H1 (cell line): ENCODE measurements around the gene TSC22D1. TPM values are rescaled to one million over a fixed set of nuclear protein-coding genes. Genes with fewer than 3 reads are reported as not detected.

ENCODE experiments used
- CHD7 ChIP-seq: fragments of 300-600 bp; sonication (generic); IDR thresholded peaks from 2 replicates; pipeline ENCODE4 v1.7.1; 2012; ENCODE audit warnings: low read length, moderate library complexity, mild to moderate bottlenecking, inconsistent platforms; ENCODE audit not compliant: insufficient replicate concordance
- TAF1 ChIP-seq: IDR thresholded peaks from 2 replicates; pipeline ENCODE4 v1.6.1; 2011; ENCODE audit warnings: mild to moderate bottlenecking, low read depth, low read length
- polyA plus RNA-seq, 7 experiments: library from polyadenylated mRNA; depleted of rRNA in 3 of 7; stranded (reverse) in 5 of 7; unstranded in 2 of 7; fragments of >200 nt in 5 of 7; fragments of 200-250 nt in 2 of 7; gene quantifications; 1 replicate in 5 of 7; 2 replicates in 1 of 7; 4 replicates in 1 of 7; pipeline versions ENCODE4 v1.2.1 to v1.2.3, GENCODE V29; 2011 to 2013; ENCODE audit warnings: missing spikeins in 2 of 7, mixed read lengths in 2 of 7
- total RNA-seq: library from RNA; stranded (reverse); fragmentation: NEBNext Ultra II Directional; extraction: Animal tissue kit (Norgen Biotek cat#: 25700); gene quantifications from 2 replicates; pipeline ENCODE4 v1.2.1, GENCODE V29; 2021

Gene TSC22D1
- total and polyA plus RNA-seq, 2 of the 8 experiments (the other 6 are each of a cell fraction or from before 2014, with no cell fraction given) = 52.6 to 80.9 TPM

GRCh38 chr13:44549476-44549875 lies 26.7 kb downstream of the TSC22D1 start (continued):
- TF ChIP-seq CHD7 (no peak), TAF1 (no peak)
